Activated naive CD4-positive, alpha-beta T cell treated with anti-CD3 and anti-CD28 coated beads for 36 hours (primary cell): ENCODE measurements around the gene SPNS1. TPM values are rescaled to one million over a fixed set of nuclear protein-coding genes. Genes with fewer than 3 reads are reported as not detected.
A peak's percentile ranks its signal among the peaks of the same experiment; 100 is the strongest.
"Not testable (repeated sequence)": the region's sequence is repeated elsewhere in the genome, so short reads cannot be mapped to it uniquely, and the experiment has no call there.

Experiments used
- CTCF ChIA-PET: fragments of 350-600 bp; sonication (Branson Sonifier 250); formaldehyde crosslinking; loops from one replicate; lab custom pipeline; 2021; ENCODE audit warnings: antibody characterized with exemption; lab: Charles Lee
- DNase-seq: peaks from one replicate; pipeline ENCODE4 v3.0.0-alpha.2; 2020
- H3K27ac Mint-ChIP-seq: one replicate; pipeline ENCODE4 v1.8.0; 2021; ENCODE audit warnings: mild to moderate bottlenecking, mixed read lengths
- H3K27me3 Mint-ChIP-seq: one replicate; pipeline ENCODE4 v1.8.0; 2021; ENCODE audit warnings: low read depth, mixed read lengths
- H3K36me3 Mint-ChIP-seq: one replicate; pipeline ENCODE4 v1.8.0; 2021; ENCODE audit warnings: low read depth, mixed read lengths
- H3K4me1 Mint-ChIP-seq: one replicate; pipeline ENCODE4 v1.8.0; 2021; ENCODE audit warnings: low read depth, mixed read lengths
- H3K4me3 Mint-ChIP-seq: one replicate; pipeline ENCODE4 v1.8.0; 2021; ENCODE audit warnings: mild to moderate bottlenecking, moderate library complexity, mixed read lengths
- H3K9me3 Mint-ChIP-seq: one replicate; pipeline ENCODE4 v1.8.0; 2021; ENCODE audit warnings: mixed read lengths
- intact Hi-C: fragments of 100-400 bp; cut with micrococcal nuclease; formaldehyde crosslinking; loops from one replicate; pipeline ENCODE4 v1.15.1; 2023
- total RNA-seq, 2 experiments: library from RNA; stranded (reverse); gene quantifications; one replicate each; pipeline ENCODE4 v1.2.3, GENCODE V29; 2021

Gene SPNS1
- total RNA-seq, 2 experiments from 2014 or later: 10.3 to 10.5 TPM

DNA sequence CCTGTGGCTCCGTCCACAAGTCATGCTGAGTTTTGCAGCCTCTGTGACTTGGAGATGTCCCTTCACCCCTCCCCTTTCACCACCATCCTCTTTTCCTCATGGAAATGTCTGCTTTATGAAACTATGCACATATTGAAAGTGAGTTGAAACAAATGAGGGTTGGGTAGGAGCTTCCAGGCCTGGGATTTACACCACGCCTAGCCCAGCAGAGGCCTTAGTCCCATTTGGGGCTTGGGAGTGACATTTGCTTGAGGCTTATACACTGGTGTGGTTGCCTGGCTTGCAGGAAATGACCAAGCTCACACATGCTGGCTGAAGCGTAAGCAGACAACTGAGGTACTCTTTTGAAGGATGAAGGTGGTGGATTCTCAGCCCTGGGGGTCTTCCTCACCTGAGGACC lies 10.5 kb upstream of the SPNS1 start:
- CTCF ChIA-PET: interaction anchor here (0.6 kb wide), 1 partner anchor 472 kb away, joined by 5 read pairs; the partner anchor contains the start of gene CLN3
- H3K36me3 Mint-ChIP-seq: peaks cover 19% of the 10 kb centered on the region
- no peak overlapping the region for H3K4me3 Mint-ChIP-seq
- H3K4me1 Mint-ChIP-seq: no peaks in the 10 kb centered on the region
- DNase-seq: no peak
- H3K27me3 Mint-ChIP-seq: no peaks in the 10 kb centered on the region
- H3K27ac Mint-ChIP-seq: no peak overlapping the region
- no peaks in the 10 kb centered on the region for H3K9me3 Mint-ChIP-seq
- intact Hi-C loops: no loop called here

DNA sequence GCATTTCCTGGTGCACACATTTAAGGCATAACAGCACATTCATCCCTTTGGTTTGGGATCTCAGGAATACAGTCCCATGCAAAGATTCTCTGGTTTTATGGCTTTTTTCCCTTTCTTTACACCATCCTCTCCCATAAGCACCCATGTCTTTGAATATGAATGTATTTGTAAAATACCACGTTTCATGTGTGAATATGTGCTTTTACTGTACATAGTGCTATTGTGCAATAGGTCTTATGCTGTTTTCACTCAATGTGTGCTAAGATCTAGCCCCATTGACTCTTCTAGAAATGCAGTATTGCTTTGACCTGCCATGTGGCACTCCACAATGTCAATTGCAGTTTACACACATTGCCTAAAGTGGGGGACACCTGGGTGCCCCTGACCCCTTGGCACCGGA lies 10.1 kb upstream of the SPNS1 start:
- no peak for DNase-seq
- Mint-ChIP-seq H3K36me3 (peaks cover 17% of the 10 kb centered on the region), H3K9me3 (no peaks in the 10 kb centered on the region), H3K27ac (no peak overlapping the region), H3K27me3 (no peaks in the 10 kb centered on the region), H3K4me3 (no peak overlapping the region), H3K4me1 (no peaks in the 10 kb centered on the region)
- intact Hi-C loops: no loop called here
- CTCF ChIA-PET: no interaction called here

DNA sequence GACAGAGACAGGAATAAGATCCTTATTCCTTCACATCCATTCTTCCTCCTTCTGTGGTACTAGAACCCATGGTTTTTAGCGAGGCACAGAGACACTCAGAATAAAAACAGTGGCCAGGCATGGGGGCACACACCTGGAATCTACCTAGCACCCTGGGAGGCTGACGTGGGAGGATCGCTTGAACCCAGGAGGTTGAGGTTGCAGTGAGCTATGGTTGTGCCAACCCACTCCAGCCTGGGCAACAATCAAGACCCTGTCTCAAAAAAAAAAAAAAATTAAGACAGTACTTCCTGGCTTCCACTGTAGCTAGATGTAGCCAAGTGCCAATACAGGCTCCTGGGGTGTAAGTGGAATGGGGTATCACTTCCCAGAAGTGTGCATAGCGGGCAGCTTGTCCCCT lies 7.4 kb upstream of the SPNS1 start:
- CTCF ChIA-PET: interaction anchor here (1.4 kb wide), 1 partner anchor 22 kb away, joined by 4 read pairs; no protein-coding TSS in a partner anchor
- Mint-ChIP-seq H3K9me3 (no peaks in the 10 kb centered on the region), H3K4me1 (no peaks in the 10 kb centered on the region), H3K27ac (no peak overlapping the region), H3K36me3 (peaks cover 6% of the 10 kb centered on the region), H3K4me3 (no peak overlapping the region), H3K27me3 (no peaks in the 10 kb centered on the region)
- intact Hi-C loops: no loop called here
- DNase-seq: no peak

DNA sequence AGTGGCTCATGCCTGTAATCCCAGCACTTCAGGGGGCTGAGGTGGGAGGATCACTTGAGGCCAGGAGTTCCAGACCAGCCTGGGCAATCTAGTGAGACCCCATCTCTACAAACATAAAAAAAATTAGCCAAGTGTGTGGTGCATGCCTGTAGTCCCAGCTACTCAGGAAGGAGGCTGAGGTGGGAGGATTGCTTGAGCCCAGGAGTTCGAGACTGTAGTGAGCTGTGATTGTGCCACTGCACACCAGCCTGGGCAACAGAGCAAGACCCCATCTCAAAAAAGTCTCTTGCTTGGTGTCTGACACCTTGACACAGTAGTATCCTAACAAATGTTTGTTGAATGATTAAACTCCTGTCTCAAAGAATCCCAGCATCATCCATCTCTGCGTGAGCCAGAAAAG lies 4.9 kb upstream of the SPNS1 start:
- H3K4me3 Mint-ChIP-seq, H3K27me3 Mint-ChIP-seq, H3K4me1 Mint-ChIP-seq, H3K36me3 Mint-ChIP-seq, H3K9me3 Mint-ChIP-seq, intact Hi-C loops, DNase-seq, H3K27ac Mint-ChIP-seq: not testable (repeated sequence)
- CTCF ChIA-PET: interaction anchor here (0.6 kb wide), 1 partner anchor 733 kb away, joined by 3 read pairs; no protein-coding TSS in a partner anchor

DNA sequence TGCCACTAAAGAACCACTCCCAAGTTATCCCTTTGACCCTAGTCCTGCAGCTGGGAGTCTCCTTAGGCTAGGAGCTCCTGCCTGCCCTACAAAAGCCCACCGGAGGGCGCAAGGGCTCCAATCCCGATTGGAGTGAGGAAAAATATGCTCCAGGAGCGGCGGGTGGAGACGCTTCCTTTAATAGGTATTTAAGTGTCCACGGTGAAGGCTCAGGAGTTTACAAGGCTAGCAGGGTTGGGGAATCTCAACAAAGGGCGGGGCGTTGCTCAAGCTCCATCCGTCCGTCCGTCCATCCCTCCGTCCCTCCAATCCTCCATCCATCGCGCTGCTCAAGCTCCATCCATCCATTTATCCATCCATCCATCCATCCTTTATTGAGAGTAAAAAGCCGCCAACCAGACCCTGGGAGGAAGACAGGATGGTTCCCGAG lies 556 bp upstream of the SPNS1 start:
- peak; percentile 76 for DNase-seq
- Mint-ChIP-seq H3K27ac (peak overlapping the region; percentile 91), H3K27me3 (no peaks in the 10 kb centered on the region), H3K4me1 (peaks cover 34% of the 10 kb centered on the region), H3K4me3 (peak overlapping the region; percentile 97), H3K9me3 (no peaks in the 10 kb centered on the region), H3K36me3 (peaks cover 3% of the 10 kb centered on the region)
- CTCF ChIA-PET: interaction anchor here (0.6 to 2.1 kb wide), 13 partner anchors 10 to 207 kb away, joined by 3 to 14 read pairs (median 3); partner anchors contain the start of gene LAT
- intact Hi-C loops: loop anchor here (1.0 kb wide), 3 partner anchors 11 to 34 kb away; partner anchors contain the start of genes LAT and NFATC2IP

DNA sequence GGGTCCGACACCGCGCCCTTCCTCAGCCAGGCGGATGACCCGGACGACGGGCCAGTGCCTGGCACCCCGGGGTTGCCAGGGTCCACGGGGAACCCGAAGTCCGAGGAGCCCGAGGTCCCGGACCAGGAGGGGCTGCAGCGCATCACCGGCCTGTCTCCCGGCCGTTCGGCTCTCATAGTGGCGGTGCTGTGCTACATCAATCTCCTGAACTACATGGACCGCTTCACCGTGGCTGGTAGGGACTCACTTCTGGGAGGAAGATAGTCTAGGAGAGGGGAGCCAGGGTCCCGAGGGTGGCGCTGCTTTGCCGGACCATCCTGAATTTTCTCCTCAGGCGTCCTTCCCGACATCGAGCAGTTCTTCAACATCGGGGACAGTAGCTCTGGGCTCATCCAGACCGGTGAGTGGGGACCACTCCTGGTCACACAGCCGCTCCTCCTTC lies 601 bp downstream of the SPNS1 start:
- Mint-ChIP-seq H3K27ac (no peak overlapping the region), H3K27me3 (no peaks in the 10 kb centered on the region), H3K4me1 (peaks cover 34% of the 10 kb centered on the region), H3K36me3 (peaks cover 3% of the 10 kb centered on the region), H3K4me3 (peak overlapping the region; percentile 97), H3K9me3 (no peaks in the 10 kb centered on the region)
- CTCF ChIA-PET: interaction anchor here (2.1 kb wide), 1 partner anchor 12 kb away, joined by 6 read pairs; no protein-coding TSS in a partner anchor
- DNase-seq: no peak
- intact Hi-C loops: no loop called here

DNA sequence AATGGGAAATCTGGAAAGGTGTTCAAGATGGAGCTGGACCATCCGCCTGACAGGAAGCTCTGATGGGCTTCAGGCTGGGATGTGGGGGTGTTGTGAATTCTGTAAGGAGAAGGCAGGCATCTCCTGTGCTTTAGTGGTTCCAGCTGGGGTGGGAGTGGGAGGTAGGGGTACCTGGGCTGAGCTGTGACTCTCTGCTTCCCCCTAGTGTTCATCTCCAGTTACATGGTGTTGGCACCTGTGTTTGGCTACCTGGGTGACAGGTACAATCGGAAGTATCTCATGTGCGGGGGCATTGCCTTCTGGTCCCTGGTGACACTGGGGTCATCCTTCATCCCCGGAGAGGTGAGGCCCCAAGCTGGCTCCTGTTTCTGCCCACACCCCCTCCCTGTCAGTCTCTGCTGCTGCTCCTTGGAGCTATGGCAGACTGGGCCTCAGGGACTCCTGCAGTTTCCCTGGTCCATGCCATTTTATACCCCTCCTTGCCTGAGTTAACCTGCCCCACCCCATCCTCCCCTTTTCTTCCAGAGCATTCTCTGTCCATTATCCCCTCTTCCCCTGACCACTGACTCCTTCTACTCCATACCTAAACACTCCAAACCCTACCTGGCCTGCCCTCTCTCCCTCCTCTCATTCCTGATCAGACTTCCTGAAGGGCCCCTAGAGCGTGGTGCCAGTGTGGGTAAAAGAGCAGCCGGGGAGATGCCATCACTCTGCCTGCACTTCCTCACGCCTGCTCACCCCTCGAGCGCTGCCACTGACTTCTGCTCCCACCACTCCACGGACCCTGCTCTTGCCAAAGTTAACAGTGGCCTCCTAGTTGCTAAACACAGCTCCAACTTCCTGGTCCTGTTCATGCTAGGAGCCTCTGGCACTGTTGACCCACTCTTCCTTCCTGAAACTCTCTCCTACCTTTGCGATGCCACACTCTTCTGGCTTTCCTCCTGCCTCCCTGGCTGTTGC lies 3.4 kb downstream of the SPNS1 start:
- no peak overlapping the region for H3K27ac Mint-ChIP-seq
- intact Hi-C loops: no loop called here

DNA sequence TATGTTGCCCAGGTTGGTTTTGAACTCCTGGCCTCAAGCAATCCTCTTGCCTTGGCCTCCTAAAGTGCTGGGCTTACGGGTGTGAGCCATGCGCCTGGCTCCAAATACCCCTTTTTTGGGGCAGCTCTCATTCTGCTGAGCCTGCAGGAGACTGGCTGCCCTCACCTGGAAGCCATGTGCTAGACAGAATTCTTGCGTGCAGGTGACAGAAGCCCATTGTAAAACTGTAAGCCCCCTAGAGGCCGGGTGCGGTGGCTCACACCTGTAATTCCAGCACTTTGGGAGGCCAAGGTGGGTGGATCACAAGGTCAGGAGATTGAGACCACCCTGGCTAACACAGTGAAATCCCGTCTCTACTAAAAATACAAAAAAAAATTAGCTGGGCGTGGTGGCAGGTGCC lies 5.8 kb downstream of the SPNS1 start:
- H3K9me3 Mint-ChIP-seq, intact Hi-C loops, H3K4me3 Mint-ChIP-seq, H3K27ac Mint-ChIP-seq, DNase-seq, H3K27me3 Mint-ChIP-seq: not testable (repeated sequence)
- Mint-ChIP-seq H3K4me1 (peaks cover 40% of the 10 kb centered on the region), H3K36me3 (peaks cover 32% of the 10 kb centered on the region)
- CTCF ChIA-PET: interaction anchor here (0.7 to 1.6 kb wide), 5 partner anchors 12 to 127 kb away, joined by 3 to 6 read pairs (median 6); no protein-coding TSS in a partner anchor

More for the DNA sequence above, 3.4 kb downstream of the SPNS1 start:
- Mint-ChIP-seq H3K4me1 (peaks cover 34% of the 10 kb centered on the region), H3K36me3 (peaks cover 20% of the 10 kb centered on the region), H3K27me3 (no peaks in the 10 kb centered on the region), H3K9me3 (peaks cover 5% of the 10 kb centered on the region), H3K4me3 (no peak overlapping the region)
- CTCF ChIA-PET: interaction anchor here (0.6 to 1.5 kb wide), 7 partner anchors 8 to 1165 kb away, joined by 3 to 8 read pairs (median 4); no protein-coding TSS in a partner anchor
- no peak for DNase-seq

DNA sequence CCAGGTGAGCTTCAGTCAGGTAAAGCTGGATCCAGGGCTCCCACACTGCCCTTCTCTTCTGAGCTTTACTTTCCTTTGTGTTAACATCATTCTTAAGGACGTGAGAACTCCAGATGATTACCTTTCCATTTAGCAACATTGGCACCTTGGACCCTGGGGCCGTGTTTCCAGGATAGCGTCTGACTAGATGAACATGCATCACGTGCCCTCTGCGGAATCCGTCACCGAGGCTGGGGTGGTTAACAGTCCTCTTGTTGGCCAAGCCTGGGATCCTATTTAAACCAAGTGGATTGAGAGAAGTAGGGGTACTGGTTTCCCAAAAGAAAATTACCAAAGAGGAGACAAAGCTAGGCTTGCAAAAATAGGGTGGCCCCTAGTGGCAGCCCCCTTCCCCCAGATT lies 6.4 kb downstream of the SPNS1 start:
- H3K27me3 Mint-ChIP-seq: no peaks in the 10 kb centered on the region
- H3K4me1 Mint-ChIP-seq: peaks cover 36% of the 10 kb centered on the region
- no peak overlapping the region for H3K27ac Mint-ChIP-seq
- intact Hi-C loops: no loop called here
- peaks cover 37% of the 10 kb centered on the region for H3K36me3 Mint-ChIP-seq
- DNase-seq: no peak
- CTCF ChIA-PET: interaction anchor here (0.8 to 2.4 kb wide), 4 partner anchors 18 to 128 kb away, joined by 3 to 6 read pairs (median 6); no protein-coding TSS in a partner anchor
- peaks cover 5% of the 10 kb centered on the region for H3K9me3 Mint-ChIP-seq
- H3K4me3 Mint-ChIP-seq: no peak overlapping the region

DNA sequence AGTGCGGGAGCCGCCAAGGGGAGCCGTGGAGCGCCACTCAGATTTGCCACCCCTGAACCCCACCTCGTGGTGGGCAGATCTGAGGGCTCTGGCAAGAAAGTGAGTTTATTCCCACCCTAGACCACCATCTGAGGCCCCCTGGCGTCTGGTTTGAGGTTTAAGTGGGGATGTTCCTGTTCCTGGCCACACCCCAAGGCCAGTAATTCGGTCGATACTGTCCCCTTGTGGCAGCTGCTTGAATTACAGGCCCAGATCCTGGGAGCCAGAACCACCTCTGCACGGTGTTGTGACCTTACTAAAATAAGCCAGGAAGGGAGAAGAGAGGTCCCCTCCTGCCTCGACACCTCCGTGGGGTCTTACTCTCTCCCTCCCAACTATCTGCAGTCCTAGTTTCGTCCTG lies 6.9 kb downstream of the SPNS1 start:
- Mint-ChIP-seq H3K27me3 (no peaks in the 10 kb centered on the region), H3K36me3 (peaks cover 42% of the 10 kb centered on the region), H3K4me1 (peaks cover 30% of the 10 kb centered on the region), H3K9me3 (peaks cover 5% of the 10 kb centered on the region), H3K27ac (no peak overlapping the region), H3K4me3 (no peak overlapping the region)
- CTCF ChIA-PET: interaction anchor here (2.4 kb wide), 1 partner anchor 47 kb away, joined by 6 read pairs; no protein-coding TSS in a partner anchor
- DNase-seq: peak; percentile 61
- intact Hi-C loops: no loop called here

DNA sequence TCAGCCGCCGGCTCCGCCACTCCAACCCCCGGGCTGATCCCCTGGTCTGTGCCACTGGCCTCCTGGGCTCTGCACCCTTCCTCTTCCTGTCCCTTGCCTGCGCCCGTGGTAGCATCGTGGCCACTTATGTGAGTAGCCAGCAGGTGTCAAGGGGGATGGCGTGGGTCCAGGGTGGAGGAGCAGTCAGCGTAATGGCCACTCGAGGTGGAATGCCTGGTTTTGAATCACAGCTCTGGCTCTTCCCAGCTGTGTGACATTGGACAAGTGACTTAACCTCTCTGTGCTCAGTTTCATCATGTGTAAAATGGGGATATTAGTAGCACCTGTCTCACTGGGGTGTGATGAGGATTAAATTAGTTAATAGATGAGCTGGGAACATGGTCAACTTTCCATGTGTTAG lies 7.8 kb downstream of the SPNS1 start:
- CTCF ChIA-PET: interaction anchor here (0.6 to 3.3 kb wide), 3 partner anchors 9 to 46 kb away, joined by 3 to 14 read pairs (median 6); partner anchors contain the start of gene SPNS1
- H3K27me3 Mint-ChIP-seq: no peaks in the 10 kb centered on the region
- DNase-seq: no peak
- no peak overlapping the region for H3K27ac Mint-ChIP-seq
- peaks cover 31% of the 10 kb centered on the region for H3K4me1 Mint-ChIP-seq
- intact Hi-C loops: no loop called here
- peaks cover 51% of the 10 kb centered on the region for H3K36me3 Mint-ChIP-seq
- H3K4me3 Mint-ChIP-seq: no peak overlapping the region
- peaks cover 9% of the 10 kb centered on the region for H3K9me3 Mint-ChIP-seq

DNA sequence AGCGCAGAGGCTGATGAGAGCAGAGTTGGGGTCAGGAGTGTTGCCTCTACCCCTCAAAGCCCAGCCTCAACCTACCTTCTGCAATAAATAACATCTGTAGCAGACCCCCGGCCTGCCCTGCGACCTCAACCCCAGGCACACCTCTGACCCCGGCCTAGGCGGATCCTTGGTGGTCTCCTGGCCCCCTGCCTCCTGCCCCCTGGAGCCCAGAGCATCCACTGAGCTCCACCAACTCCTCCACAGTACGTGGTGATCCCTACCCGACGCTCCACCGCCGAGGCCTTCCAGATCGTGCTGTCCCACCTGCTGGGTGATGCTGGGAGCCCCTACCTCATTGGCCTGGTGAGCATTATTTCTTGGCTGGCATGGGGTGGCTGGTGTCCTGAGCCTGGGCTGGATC lies 8.4 kb downstream of the SPNS1 start:
- DNase-seq: no peak
- Mint-ChIP-seq H3K4me3 (no peak overlapping the region), H3K27ac (peak overlapping the region; percentile 32), H3K9me3 (peaks cover 11% of the 10 kb centered on the region), H3K27me3 (no peaks in the 10 kb centered on the region), H3K4me1 (peaks cover 35% of the 10 kb centered on the region), H3K36me3 (peaks cover 57% of the 10 kb centered on the region)
- CTCF ChIA-PET: interaction anchor here (0.6 to 3.3 kb wide), 3 partner anchors 9 to 46 kb away, joined by 3 to 14 read pairs (median 6); partner anchors contain the start of gene SPNS1
- intact Hi-C loops: no loop called here
